Measurements from ENCODE around the gene TMEM250.

Gene TMEM250

DNA sequence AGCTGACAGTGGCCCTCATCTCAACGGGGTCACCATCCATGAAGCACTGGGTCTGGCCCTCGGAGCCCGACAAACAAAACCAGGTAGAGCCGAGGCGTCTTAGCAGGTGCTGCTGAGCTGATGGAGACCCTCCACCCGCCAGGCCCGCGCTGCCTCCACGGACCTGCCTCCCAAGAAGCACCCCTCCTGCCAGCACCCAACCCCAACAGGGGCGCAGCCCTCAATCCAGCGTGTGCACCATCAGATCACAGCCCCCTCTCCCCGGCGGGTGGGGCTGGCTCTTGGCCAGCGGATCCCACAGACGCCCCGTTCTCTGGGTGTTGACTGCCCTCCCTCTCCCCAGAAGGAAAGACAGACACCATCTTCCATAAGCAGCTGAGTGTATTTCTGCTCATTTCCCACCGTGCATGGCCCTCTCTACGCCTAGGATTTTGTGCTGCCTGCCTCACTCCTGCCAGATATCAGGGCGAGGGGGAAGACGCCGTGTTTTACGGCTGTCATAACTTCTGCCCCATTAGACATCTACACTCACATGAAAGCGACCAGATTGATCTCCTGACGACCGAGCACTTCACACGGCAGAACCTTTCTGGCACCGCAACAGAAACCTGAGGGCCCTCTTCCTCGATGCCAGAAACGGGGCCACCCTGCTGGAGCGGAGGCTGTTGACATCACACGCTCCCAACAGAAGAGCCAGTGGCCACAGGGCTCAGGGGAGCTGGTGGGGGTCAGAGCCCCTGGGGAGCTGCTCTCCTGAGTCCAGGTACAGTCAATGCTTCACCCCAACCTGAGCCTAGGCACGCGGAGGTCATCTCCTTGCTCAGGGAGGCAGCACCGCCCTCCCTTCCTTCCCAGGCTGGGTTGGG lies 35.9 kb downstream of the TMEM250 start:
- DNase-seq (ENCODE audit: insufficient read length) (no peak), FAIRE-seq (no peak)
- TF ChIP-seq POLR2AphosphoS5 (IDR thresholded peaks at IDR 0.05; ENCODE audit: low read depth, low read length) (no peak), POLR2A (IDR thresholded peaks at IDR 0.05; ENCODE audit: low read depth, low read length) (no peak), TAF1 (IDR thresholded peaks at IDR 0.05; ENCODE audit: borderline replicate concordance, low read depth, low read length) (no peak)

DNA sequence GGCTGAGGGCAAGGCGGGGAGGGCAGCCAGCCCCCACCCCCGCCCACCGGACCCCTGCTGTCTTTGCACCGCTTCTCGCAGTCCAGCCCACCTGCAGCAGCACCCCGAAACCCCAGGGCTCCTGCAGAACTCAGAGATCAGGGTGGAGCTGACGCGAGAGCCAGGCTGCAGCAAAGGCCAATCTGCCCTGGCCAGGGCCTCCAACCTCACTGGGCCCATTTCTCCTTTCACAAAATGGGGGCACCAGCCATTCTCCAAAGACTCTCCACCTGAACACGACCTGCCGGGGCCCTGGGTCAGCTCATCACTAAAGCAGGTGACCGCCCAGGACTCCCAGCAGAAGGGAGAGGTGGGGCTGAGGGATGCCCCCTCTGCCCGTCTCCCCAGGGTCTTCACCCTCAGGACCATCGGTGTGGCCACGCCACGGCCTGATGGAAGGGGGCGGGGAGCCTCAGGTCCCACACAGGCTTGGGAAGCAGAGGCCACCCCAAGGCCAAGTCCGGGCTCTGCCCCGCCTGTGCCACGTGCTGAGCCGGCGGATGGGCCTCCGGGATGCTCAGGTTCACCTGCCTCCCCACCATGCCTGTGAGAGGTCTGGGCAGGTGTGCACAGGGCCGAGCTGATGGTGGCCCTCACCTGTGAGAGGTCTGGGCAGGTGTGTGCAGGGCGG lies 36.7 kb downstream of the TMEM250 start:
- FAIRE-seq (no peak), DNase-seq (ENCODE audit: insufficient read length) (no peak)
- TF ChIP-seq POLR2AphosphoS5 (IDR thresholded peaks at IDR 0.05; ENCODE audit: low read depth, low read length) (no peak), TAF1 (IDR thresholded peaks at IDR 0.05; ENCODE audit: borderline replicate concordance, low read depth, low read length) (no peak), POLR2A (IDR thresholded peaks at IDR 0.05; ENCODE audit: low read depth, low read length) (no peak)

- no peak for FAIRE-seq
- TF ChIP-seq POLR2A (IDR thresholded peaks at IDR 0.05; ENCODE audit: low read depth, low read length) (no peak), POLR2AphosphoS5 (IDR thresholded peaks at IDR 0.05; ENCODE audit: low read depth, low read length) (no peak), TAF1 (IDR thresholded peaks at IDR 0.05; ENCODE audit: borderline replicate concordance, low read depth, low read length) (no peak)
Observed at GRCh38 chr9:136081113-136081825, 37.4 kb downstream of the TMEM250 start.

DNA sequence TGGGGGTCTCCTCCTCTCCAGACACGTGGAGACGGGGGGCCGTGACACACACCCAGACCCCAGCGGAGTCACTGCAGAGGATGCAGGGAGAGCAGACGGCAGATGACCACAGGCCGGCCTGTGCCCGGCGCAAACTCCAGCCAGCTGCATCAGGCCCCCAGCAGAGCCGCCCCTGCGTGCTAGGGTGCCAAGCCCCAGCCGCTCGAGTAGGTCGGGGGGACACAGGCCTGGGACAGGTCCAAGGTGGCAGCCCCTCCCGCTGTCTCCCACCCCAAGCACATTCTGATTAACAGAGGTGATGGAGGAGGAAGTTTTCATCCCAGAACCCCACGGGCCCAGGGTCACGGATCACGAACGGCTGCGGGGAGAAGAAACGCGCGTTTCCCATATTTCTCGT lies 38.0 kb downstream of the TMEM250 start:
- DNase-seq (ENCODE audit: insufficient read length) (no peak), FAIRE-seq (no peak)
- TF ChIP-seq POLR2A (IDR thresholded peaks at IDR 0.05; ENCODE audit: low read depth, low read length), result no peak

More at GRCh38 chr9:136081113-136081825, 37.4 kb downstream of the TMEM250 start:
- no peak for DNase-seq (ENCODE audit: insufficient read length)

DNA sequence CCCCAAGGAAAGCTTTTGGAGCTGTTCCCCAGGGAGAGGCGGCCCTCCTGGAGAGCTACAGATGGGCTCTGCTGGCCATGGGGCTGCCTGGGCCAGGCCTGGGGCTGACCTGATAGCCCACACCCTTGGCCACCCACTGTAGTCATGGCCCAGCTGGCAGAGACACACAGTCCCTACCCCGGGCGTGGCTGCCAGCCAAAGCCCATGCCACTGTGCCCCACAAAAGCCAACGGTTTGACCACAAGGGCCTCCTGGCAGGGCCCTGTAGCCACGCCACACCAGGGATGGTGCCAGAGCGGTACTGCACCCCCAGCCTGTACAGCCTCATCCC lies 38.8 kb downstream of the TMEM250 start:
- no peak for DNase-seq (ENCODE audit: insufficient read length)
- FAIRE-seq, result no peak
- TF ChIP-seq POLR2A (IDR thresholded peaks at IDR 0.05; ENCODE audit: low read depth, low read length), result no peak
- no peak for TF ChIP-seq TAF1 (IDR thresholded peaks at IDR 0.05; ENCODE audit: borderline replicate concordance, low read depth, low read length)
- no peak for TF ChIP-seq POLR2AphosphoS5 (IDR thresholded peaks at IDR 0.05; ENCODE audit: low read depth, low read length)

GRCh38 chr9:136079211-136079915 lies 39.3 kb downstream of the TMEM250 start:
- DNase-seq (ENCODE audit: insufficient read length) (no peak), FAIRE-seq (no peak)
- TF ChIP-seq POLR2A (IDR thresholded peaks at IDR 0.05; ENCODE audit: low read depth, low read length), result no peak

- no peak for DNase-seq (ENCODE audit: insufficient read length)
- FAIRE-seq, result no peak
- no peak for TF ChIP-seq POLR2AphosphoS5 (IDR thresholded peaks at IDR 0.05; ENCODE audit: low read depth, low read length)
- no peak for TF ChIP-seq POLR2A (IDR thresholded peaks at IDR 0.05; ENCODE audit: low read depth, low read length)
- no peak for TF ChIP-seq TAF1 (IDR thresholded peaks at IDR 0.05; ENCODE audit: borderline replicate concordance, low read depth, low read length)
Observed at GRCh38 chr9:136078498-136079011, 40.1 kb downstream of the TMEM250 start.

- TF ChIP-seq POLR2AphosphoS5 (IDR thresholded peaks at IDR 0.05; ENCODE audit: low read depth, low read length) (no peak), TAF1 (IDR thresholded peaks at IDR 0.05; ENCODE audit: borderline replicate concordance, low read depth, low read length) (no peak), POLR2A (IDR thresholded peaks at IDR 0.05; ENCODE audit: low read depth, low read length) (no peak)
- FAIRE-seq (no peak), DNase-seq (ENCODE audit: insufficient read length) (no peak)
Observed at GRCh38 chr9:136078024-136078423, 40.7 kb downstream of the TMEM250 start.

DNA sequence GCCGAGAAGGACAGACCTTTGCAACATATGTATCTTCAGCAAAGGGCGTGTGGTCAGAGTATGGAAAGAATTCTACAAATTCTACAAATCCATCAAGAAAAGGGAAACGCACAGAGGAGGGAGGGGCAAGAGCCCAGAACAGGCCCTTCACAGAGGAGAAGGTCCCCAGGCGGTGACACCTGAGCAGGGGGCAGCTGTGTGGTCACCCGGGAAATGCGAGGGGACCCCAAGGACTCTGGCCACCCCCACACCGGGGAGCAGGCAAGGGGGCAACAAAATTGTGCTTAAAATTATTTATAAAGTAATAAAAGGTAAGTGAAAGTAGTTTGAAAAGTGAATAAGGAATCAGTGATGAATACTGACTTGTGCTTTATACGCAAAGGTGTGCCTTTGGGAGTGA lies 41.2 kb downstream of the TMEM250 start:
- no peak for DNase-seq (ENCODE audit: insufficient read length)
- TF ChIP-seq POLR2A (IDR thresholded peaks at IDR 0.05; ENCODE audit: low read depth, low read length) (no peak), TAF1 (IDR thresholded peaks at IDR 0.05; ENCODE audit: borderline replicate concordance, low read depth, low read length) (no peak), POLR2AphosphoS5 (IDR thresholded peaks at IDR 0.05; ENCODE audit: low read depth, low read length) (no peak)
- FAIRE-seq, result no peak

- no peak for FAIRE-seq
- DNase-seq (ENCODE audit: insufficient read length), result no peak
Observed at GRCh38 chr9:136075881-136076678, 42.6 kb downstream of the TMEM250 start.

More at GRCh38 chr9:136075881-136076678, 42.6 kb downstream of the TMEM250 start:
- TF ChIP-seq POLR2AphosphoS5 (IDR thresholded peaks at IDR 0.05; ENCODE audit: low read depth, low read length), result no peak
- TF ChIP-seq TAF1 (IDR thresholded peaks at IDR 0.05; ENCODE audit: borderline replicate concordance, low read depth, low read length), result no peak
- no peak for TF ChIP-seq POLR2A (IDR thresholded peaks at IDR 0.05; ENCODE audit: low read depth, low read length)

Measured in GM12892 (cell line).